HUDEP-2 (cell line): ENCODE results near the gene NCAN.

ENCODE experiments used
- DNase-seq, 76 experiments: peaks; one replicate each; lab custom pipeline; 2025; ENCODE audit not compliant: unreplicated experiment in 76 of 76; lab: John Stamatoyannopoulos, UW

Gene NCAN

GRCh38 chr19:19257836-19258588, 46.3 kb downstream of the NCAN start:
- DNase-seq = no peak

GRCh38 chr19:19258589-19259338, 47.0 kb downstream of the NCAN start:
- no peak for DNase-seq

GRCh38 chr19:19259741-19260140, 48.0 kb downstream of the NCAN start:
- peak in 12 of 76 experiments; percentile 8 to 38 (median 21) for DNase-seq

GRCh38 chr19:19260417-19261214, 48.9 kb downstream of the NCAN start:
- no peak for DNase-seq

GRCh38 chr19:19261350-19262189, 49.8 kb downstream of the NCAN start:
- DNase-seq = no peak

- no peak for DNase-seq
These were observed 50.7 kb downstream of the NCAN start for GRCh38 chr19:19262190-19263057.

GRCh38 chr19:19263886-19264487, 52.2 kb downstream of the NCAN start:
- DNase-seq = no peak

GRCh38 chr19:19267305-19267704, 55.5 kb downstream of the NCAN start:
- DNase-seq = no peak

- peak in 1 of 76 experiments; percentile 4 for DNase-seq
These were observed 57.0 kb downstream of the NCAN start for GRCh38 chr19:19268453-19269385.

- peak in 1 of 76 experiments; percentile 13 for DNase-seq
These were observed 58.4 kb downstream of the NCAN start for GRCh38 chr19:19269952-19270694.

GRCh38 chr19:19270749-19271571, 59.2 kb downstream of the NCAN start:
- no peak for DNase-seq

- no peak for DNase-seq
These were observed 60.3 kb downstream of the NCAN start for GRCh38 chr19:19271828-19272599.

- DNase-seq = no peak
These were observed 62.4 kb downstream of the NCAN start for GRCh38 chr19:19274146-19274545.

- no peak for DNase-seq
These were observed 63.2 kb downstream of the NCAN start for GRCh38 chr19:19274716-19275565.

GRCh38 chr19:19276386-19276785, 64.6 kb downstream of the NCAN start:
- no peak for DNase-seq
